Epithelial cell of prostate (primary cell): ENCODE results near the gene EDNRA.

Experiments
- DNase-seq: peaks from one replicate; pipeline ENCODE4 v3.0.0-alpha.2; 2011; ENCODE audit warnings: low read depth, low spot score
- H3K27ac ChIP-seq: fragments of 450-650 bp; 2 replicates; pipeline ENCODE4 v1.5.1; 2017; ENCODE audit warnings: mild to moderate bottlenecking

The EDNRA gene

DNA sequence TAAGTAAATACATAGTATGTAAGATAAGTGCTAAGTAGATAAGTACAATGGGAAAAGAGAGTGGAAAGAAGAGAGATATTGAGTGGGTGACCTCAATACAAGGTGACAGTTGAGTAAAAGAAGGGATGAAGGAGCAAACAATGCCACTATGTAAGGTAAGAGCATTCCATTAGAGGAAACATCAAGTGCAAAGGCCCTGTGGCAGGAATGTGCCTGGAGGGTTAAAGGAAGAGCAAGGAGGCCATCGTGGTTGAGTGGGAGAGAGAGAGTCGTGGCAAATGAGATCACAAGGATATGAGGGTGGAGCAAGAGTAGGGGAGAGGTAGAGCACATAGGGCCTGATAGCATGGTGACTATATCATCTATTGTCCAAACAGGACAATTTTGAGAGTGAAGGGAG, 13.4 kb downstream of the EDNRA start:
- DNase-seq, result no peak
- no peak overlapping the region for H3K27ac ChIP-seq

DNA sequence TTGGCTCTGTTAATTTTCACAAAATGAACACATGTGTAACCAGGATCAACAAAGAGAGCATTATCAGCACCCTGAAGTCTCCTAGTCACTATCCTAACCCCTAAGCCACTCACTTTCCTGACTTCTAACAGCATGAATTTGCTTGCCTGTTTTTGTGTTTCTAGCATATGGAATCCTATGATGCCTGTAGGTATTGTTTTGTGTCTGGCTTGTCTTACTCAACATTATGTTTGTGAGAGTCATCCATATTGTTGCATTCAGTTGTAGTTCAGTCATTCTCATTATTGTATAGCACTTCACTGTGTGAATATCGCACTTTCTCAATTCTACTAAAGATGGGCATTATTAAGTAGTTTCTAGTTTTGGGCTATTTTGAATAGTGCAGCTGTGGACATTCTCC, 15.6 kb downstream of the EDNRA start:
- peak overlapping the region; percentile 9 for H3K27ac ChIP-seq
- no peak for DNase-seq

DNA sequence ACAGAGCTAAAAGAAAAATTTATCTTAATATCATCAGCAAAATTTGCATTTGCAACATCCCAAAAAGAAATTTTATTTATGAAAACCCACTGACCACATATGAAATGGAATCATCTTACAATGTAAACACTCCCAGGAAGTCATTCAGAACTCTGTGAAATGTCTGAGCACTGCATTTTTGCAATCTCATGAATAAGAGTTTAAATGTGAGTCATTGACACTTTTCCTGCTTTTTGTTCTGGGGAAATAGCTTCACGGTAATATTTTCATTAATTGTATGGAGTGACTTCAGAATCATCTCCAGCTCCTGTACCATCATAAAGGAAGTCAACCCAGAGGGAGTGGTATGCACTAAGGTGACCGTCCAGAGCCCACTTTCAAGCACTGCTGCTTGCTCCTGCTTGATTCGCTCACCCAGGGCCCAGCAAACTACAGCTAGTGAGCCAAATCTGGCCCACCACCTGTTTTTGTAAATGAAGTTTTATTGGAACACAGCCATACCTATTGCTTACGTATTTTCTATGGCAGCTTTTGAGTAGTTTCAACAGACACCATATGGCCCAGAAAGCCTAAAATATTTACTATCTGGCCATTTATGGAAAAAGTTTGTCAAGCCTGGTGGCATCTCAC, 17.2 kb downstream of the EDNRA start:
- peak; percentile 41 for DNase-seq
- H3K27ac ChIP-seq, result peak overlapping the region; percentile 72

DNA sequence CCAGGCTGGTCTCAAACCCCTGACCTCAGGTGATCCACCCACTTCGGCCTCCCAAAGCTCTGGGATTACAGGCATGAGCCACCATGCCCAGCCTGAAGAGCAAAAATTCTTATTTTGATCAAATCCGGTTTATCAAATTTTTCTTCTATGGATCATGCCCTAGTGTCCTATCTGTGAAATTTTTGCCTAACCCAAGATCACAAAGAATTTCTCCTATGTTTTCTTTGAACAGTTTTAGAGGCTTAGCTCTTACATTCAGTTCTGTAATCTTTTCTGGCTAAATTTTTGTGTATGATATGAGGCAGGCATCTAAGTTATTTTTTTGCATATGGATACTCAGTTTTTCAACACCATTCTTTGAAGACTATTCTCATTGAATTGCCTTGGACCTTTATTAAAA, 27.4 kb downstream of the EDNRA start:
- no peak for DNase-seq
- H3K27ac ChIP-seq, result no peak overlapping the region

DNA sequence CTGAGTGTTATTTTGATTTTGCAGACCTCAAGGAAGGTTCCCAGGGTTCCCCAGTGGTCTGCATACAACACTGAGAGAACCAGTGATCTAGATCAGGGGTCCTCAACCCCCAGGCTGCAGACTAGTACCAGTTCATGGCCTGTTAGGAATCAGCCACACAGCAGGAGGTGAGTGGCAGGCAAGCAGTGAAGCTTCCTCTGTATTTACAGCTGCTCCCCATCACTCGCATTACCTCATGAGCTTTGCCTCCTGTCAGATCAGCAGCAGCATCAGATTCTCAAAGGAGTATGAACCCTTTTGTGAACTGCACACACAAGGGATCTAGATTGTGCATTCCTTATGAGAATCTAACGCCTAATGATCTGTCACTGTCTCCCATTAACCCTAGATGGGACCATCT, 28.5 kb downstream of the EDNRA start:
- H3K27ac ChIP-seq, result no peak overlapping the region
- DNase-seq, result no peak

DNA sequence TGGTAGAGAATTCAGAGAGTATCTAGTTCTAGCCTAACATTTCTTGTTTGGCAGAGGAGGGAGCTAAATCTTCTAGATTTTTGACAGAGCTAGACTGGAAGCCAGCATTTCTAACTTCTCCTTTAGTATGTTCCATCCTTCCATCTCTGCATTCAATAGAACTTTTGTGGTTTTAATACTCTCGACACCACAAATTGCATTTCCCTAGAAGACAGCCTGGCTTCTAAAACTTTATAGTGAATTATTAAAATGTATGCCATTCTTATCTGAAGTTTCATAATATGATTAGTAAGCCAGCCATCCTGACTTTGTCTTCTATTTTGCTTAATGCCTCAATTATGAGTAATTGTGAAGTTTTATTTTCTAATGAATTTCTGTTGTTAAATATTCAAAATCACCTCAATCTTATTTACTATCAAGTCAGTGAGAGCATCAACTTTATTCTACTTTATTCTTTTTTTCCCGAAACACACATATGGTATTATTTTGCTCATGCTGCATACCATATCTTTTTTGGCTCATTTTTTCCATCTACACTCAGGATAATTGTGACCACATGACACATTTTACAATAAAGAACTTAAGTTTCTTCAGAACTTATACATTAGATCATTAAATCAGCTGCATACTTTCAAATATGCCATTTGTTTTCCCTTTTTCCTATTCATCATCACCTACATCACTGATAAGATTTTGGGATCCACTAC, 30.2 kb downstream of the EDNRA start:
- no peak overlapping the region for H3K27ac ChIP-seq
- no peak for DNase-seq

DNA sequence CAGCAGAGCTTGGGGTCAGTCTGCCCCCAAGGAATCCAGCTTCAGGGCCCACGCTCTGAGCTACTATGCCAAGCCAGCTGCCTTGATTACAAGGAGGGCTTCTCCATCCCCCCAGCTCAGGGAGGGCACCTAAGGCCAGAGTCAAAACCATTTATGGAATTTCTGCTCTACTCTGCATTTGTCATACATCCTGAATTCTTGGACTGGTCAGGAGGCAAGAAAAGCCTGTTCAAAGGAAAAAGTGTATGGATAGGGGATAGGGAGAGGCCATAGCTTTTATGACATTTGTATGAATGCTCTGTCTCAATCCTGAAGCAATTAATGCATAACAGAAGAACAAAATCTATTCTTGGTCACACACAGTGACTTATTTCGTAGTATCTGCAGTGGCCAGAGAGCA, 32.2 kb downstream of the EDNRA start:
- H3K27ac ChIP-seq, result no peak overlapping the region
- DNase-seq, result no peak

DNA sequence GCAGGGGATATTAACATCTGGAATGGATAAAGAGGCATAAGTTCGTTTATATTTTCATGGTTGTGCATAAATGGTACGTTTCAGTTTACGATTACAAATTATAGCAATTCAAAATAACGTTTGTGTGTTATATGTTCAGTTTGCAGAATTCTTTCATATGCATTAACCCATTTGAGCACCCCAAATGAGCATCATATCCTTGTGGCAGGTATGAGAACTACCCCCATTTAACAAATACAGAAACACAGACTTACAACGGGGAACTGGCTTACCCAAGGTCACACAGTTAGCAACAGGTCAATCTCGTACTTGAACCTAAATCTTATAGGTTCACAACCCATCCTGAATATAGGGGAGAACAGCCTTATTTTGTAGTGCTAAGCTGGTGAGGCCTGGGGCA, 33.1 kb downstream of the EDNRA start:
- no peak overlapping the region for H3K27ac ChIP-seq
- DNase-seq, result no peak

DNA sequence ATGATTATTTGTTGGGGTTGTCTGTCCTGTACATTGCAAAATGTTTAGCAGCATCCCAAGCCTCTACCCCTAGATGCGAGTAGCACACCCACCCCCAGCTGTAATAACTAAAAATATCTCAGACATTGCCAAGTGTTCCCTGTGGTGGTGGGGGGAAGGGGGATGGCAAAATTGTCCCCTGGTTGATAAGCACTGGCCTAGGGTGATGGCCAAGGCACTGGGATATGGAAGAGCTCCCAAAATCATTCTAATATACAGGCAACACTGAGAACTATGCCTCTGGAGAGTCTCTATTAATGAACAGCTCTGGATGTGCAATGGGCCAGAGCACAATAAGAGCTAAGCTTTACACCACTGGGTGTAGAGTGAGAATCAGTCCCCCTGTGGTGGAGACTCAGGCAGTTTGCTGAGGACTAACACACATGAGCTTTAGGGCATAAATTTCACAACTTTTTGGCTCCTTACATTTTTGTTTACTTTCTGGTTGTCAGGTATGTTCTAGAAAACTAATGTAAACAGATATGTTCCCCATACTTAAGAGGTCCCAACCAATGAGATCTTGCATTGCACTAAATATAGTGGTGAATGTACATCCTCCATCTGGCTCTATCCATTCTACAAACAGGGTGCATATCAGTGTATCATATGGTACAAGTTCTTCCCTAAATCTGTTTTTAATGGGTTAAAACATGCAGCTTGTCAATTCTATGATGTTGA, 34.5 kb downstream of the EDNRA start:
- DNase-seq, result no peak
- H3K27ac ChIP-seq, result no peak overlapping the region

DNA sequence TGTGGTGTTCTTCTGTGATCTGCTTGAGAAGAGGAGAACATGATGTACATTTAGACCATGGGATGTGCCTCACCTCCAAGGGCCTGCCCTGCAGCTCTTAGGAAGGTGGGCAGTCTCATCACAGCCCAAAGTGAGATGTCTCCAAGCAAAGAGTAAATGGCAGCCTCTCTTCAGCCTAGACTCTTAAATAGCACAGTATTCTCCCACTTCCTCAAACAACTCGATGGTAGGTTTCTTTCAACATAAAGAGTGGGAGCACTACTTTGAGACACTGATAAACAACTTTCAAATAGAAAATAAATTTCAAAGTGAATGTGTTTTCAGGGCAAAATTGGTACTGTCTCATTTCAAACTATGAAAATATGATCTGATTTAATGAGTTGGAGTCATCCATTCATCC, 35.2 kb downstream of the EDNRA start:
- DNase-seq, result no peak

DNA sequence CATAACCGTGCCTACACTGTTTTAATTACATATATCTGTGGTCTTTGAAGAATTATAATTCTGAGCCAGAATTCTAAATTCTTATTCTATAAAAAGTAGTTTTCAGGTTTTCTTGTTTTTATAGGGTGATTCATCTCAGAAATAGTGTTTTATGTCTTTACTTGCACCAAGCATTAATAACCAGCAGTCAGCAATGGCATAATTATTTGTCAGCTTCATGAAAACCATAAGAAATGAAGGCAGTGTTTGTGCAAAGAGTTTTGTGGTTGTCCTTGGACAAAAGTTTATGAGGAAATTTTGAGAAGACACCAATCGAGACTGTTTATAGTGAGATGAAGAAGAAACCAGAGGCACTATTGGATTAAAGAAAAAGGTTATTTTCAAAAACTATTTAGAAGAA, 37.2 kb downstream of the EDNRA start:
- no peak overlapping the region for H3K27ac ChIP-seq
- no peak for DNase-seq

More for the DNA sequence above, 35.2 kb downstream of the EDNRA start:
- H3K27ac ChIP-seq, result no peak overlapping the region

DNA sequence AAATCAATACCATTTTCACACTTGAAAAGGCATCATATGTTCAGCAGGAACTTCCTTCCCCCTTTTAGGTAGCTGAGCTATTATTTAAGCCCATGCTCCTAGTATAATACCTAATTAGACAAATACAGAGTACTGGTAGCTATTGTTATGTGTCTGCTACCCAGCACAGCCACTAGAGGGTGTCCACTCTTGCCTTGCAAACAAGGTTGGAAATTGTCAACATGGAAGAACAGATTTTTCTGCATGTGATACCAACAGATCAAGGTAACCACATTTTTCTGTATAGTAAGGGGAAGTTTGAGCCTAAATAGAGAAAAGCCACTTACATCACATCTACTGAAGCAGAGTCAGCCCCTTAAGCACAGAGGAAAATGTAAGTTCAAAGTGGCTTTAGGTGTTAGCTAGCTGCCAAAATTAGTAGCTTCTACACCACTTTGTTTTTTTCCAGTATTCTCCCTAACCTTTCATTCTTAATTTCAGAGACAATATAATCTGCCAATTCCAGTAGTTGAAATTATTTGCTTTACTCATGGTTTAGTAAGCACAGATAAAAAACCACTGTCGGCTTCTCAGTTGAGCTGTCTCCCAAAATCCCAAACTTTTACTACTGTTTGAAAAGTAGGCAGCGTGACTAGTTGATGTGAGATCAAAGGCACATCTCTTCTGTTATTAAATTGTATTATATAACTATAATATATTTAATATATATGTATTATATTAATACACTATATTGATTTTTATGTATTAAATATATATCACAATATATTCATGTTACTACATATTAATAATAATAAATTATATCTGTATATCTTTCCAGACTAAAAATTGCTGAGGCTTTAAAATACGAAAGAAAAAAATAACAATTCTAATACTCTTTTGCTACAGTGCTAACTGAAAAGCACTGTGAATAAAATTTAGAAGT, 38.2 kb downstream of the EDNRA start:
- no peak overlapping the region for H3K27ac ChIP-seq

DNA sequence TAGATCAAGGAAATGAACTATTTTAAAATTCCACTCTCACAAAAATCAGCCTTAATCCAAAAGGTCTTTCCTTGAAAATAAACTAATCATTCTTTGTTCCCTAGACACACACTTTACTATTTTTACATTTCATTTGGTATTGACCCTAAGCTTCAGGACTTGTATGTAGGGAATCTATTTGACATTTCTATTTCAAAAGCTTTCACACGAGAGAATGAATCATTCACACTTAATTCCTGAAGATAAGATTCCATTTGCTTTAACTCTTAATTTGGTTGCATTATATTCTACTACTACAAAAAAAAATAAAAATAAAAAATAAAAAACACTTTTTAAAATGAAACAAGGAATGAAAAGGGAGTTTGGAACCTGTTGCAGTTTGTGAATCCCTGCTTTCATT, 43.7 kb downstream of the EDNRA start:
- no peak for DNase-seq
- no peak overlapping the region for H3K27ac ChIP-seq

More for the DNA sequence above, 38.2 kb downstream of the EDNRA start:
- no peak for DNase-seq

DNA sequence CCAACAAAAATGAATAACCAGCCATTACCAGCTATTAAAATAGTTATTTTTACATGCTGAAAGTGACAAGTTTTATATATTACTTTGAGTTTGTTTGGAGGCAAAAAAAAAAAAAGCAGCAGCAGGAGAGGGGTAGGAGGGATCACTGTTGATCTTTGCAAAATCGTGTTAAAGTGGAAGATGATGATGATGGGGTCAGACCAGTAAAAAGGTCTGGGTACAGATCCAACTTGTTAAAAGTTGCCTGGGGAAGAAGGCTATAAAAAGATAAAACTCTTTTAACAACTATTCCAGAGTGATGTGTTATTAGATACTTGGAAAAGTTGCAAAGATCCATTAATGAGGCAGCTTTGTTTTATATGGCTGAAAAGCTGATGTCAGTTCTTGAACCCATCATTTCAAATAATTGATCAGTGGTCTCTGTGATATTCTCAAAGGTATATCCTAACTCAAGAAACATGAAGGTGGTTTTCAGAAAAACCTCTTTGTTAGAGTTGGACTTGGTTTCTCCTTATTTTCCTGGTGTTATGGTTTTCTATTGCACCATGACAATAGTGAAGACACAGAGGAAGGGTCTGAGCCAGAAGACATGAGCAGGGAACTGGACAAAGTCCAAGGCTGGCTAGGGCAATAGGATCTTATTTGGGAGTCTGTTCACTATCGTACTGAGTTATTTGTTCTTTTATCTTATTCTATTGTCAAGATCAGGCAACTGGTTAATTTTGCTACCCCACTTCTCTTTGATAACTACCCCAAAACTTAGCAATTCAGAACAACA, 44.8 kb downstream of the EDNRA start:
- no peak for DNase-seq
- H3K27ac ChIP-seq, result no peak overlapping the region

DNA sequence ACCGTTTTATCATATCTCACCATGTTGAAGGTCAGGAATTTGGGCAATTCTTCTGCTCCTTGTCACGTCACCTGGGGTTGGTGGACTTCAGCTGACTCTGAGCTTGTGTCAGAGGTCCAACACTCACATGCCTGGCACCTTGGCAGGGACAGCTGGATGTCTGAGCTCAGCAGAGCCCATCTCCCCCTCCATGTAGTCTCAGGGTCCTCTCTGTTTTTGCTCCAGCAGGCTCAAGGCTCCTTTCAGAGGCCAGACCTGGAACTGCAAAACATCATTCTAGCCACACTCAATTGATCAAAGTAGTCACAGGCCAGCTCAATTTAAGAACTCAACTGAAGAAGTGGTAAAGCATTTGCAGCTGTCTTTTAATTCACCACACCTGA, 45.4 kb downstream of the EDNRA start:
- no peak overlapping the region for H3K27ac ChIP-seq
- DNase-seq, result no peak

DNA sequence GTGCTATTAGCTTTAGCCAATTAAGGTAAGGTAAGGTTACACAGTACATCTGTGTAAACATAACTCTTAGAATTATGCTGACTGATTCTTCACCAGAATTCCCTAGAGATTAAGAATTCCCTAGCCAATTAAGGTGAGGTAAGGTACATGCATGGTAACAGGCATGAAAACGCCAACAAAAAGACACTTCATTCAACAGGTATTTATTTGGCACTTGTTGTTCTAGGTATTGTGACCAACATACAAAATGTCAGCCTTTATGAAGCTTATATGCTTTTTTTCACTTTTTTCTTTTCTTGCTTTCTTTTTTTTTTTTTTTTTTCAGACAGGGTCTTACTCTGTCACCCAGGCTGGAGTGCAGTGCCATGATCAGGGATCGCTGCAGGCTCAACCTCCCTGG, 47.2 kb downstream of the EDNRA start:
- no peak for DNase-seq
- no peak overlapping the region for H3K27ac ChIP-seq

DNA sequence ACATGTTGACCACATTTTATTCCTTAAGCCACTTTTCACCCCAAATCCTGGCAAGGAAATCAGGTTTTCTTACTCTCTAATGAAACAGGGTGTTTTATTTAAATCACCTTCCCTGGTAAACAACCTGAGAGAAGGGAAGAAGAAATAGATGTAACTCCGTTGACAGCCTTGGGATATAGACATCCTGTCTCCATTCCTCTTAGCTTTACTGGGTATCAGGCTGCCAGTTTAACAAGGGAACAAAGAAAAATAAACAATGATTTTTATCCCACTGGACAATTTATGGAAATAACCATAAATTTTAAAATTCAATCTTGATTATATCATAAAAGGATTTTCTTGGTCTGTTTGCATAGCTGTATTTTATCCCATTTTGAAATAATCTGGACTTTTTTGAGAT, 49.2 kb downstream of the EDNRA start:
- H3K27ac ChIP-seq, result no peak overlapping the region
- DNase-seq, result no peak

DNA sequence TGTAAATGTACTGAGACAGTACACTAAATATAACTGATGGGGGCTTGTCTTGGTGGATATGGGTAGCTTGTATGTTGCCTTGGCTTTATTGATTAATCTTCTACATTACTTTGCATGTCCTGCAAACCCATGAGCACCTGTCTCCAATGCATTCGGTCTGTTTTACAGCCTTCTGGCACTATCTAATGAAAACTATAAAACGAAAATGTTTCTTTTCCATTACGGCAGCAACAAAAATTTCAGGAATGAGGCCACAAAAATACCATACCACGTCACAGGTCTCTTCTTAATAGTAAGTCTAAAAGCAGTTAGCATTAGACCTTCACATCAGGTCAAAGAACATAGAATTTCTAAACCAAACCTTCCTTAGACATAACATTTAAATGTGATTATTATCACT, 49.8 kb downstream of the EDNRA start:
- DNase-seq, result no peak
- no peak overlapping the region for H3K27ac ChIP-seq

DNA sequence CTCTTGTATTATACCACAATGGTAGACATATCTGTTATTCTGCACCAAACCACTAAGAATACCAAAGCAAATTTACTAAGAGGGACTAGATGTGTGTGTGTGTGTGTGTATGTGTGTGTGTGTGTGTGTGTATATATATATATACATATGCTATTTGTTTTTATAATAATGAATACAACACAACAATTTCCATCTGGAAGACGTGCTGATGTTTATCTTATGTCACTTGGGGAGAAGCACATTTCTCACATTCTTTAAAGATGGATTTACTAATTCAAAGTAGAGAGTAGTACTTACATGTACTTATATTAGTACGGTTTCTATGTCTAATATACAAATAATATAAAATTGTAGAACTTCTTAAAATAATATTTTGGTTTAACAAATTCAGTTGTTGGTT, 52.0 kb downstream of the EDNRA start:
- H3K27ac ChIP-seq, result no peak overlapping the region
- no peak for DNase-seq

DNA sequence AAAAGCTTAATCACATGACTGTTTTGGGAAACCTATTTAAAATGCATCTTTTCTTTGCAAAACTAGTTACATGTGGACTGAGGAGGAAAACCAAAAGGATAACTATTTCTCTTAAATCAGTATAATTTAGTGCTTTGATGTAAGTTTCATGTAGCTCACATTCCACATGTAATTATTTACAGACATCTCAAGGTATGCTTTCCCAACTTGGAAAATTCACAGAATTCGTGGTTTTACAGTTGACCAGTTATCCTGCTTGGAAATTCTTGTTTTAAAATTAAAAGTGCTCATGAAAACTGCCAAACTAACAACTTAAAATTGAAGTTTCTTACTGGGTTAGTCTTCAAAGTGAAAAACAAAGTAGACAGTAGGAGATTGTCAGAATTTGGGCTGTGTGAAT, 52.4 kb downstream of the EDNRA start:
- no peak overlapping the region for H3K27ac ChIP-seq
- DNase-seq, result no peak
